GM06990 (cell line): ENCODE measurements around the gene SERTM1.

Source experiments
- DNase-seq: peaks from one replicate; pipeline ENCODE4 v3.0.0-alpha.2; 2011; ENCODE audit not compliant: insufficient read length; ENCODE audit errors: extremely low read depth
- H3K27me3 ChIP-seq: replicated peaks from 2 replicates; pipeline ENCODE4 v1.6.0; 2011; ENCODE audit warnings: low read length; ENCODE audit not compliant: control insufficient read depth, insufficient read depth
- H3K36me3 ChIP-seq: 2 replicates; pipeline ENCODE4 v1.5.1; 2011; ENCODE audit warnings: low read length; ENCODE audit not compliant: control insufficient read depth, insufficient read depth
- H3K4me3 ChIP-seq: replicated peaks from 2 replicates; pipeline ENCODE4 v1.5.1; 2011; ENCODE audit warnings: low read depth, mild to moderate bottlenecking, control low read depth, low read length
- TF ChIP-seq, protein P1 (sequence below): IDR thresholded peaks from 2 replicates; pipeline ENCODE4 v1.5.1; 2011; ENCODE audit warnings: low read length, control low read depth, mild to moderate bottlenecking, inconsistent platforms; ENCODE audit not compliant: insufficient read depth, poor library complexity, severe bottlenecking

Gene SERTM1

DNA sequence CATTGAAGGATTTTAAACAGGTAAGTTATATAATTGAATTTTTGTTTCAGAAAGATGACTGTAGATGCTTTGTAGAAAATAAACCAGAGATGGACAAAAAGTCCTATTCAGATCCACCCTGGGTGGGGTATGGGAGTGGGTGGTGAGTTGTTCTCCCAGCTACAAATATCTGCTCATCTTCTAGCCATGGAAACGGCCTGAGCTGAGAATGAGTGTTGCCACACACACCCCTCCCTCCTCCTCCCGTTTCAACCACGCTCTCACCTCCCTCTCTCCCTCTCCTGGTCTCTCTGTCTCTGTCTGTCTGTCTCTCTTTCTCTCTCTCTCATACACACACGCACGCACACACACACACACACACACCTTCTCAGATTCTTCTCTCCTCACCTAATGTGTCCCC, 26.4 kb downstream of the SERTM1 start:
- no peak for DNase-seq
- TF ChIP-seq, protein P1, sequence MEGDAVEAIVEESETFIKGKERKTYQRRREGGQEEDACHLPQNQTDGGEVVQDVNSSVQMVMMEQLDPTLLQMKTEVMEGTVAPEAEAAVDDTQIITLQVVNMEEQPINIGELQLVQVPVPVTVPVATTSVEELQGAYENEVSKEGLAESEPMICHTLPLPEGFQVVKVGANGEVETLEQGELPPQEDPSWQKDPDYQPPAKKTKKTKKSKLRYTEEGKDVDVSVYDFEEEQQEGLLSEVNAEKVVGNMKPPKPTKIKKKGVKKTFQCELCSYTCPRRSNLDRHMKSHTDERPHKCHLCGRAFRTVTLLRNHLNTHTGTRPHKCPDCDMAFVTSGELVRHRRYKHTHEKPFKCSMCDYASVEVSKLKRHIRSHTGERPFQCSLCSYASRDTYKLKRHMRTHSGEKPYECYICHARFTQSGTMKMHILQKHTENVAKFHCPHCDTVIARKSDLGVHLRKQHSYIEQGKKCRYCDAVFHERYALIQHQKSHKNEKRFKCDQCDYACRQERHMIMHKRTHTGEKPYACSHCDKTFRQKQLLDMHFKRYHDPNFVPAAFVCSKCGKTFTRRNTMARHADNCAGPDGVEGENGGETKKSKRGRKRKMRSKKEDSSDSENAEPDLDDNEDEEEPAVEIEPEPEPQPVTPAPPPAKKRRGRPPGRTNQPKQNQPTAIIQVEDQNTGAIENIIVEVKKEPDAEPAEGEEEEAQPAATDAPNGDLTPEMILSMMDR = no peak
- H3K4me3 ChIP-seq = no peak overlapping the region

DNA sequence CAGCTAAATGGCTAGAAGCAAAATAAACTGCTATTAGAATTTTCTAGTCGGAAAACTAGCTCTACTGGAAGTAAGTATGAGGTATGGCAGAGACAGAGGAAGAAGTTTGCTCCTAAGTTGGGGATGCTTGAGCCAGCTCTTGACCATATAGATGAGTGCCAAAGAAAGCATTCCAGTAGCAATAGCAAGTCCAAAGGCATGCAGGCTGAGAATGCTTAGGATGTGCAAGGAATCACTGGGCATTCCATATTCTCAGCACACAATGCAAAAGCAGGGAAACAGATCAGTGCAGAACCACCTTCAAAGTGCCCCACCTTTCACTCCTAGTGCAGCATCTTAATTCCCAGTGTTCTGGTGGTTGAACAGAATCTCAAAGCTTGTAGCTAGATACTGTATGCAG, 32.9 kb downstream of the SERTM1 start:
- H3K4me3 ChIP-seq = no peak overlapping the region
- TF ChIP-seq, protein P1 = no peak
- H3K36me3 ChIP-seq = no peaks in the 10 kb centered on the region
- DNase-seq = no peak
- H3K27me3 ChIP-seq = no peaks in the 10 kb centered on the region

More for the DNA sequence above, 26.4 kb downstream of the SERTM1 start:
- H3K27me3 ChIP-seq = no peaks in the 10 kb centered on the region
- no peaks in the 10 kb centered on the region for H3K36me3 ChIP-seq

DNA sequence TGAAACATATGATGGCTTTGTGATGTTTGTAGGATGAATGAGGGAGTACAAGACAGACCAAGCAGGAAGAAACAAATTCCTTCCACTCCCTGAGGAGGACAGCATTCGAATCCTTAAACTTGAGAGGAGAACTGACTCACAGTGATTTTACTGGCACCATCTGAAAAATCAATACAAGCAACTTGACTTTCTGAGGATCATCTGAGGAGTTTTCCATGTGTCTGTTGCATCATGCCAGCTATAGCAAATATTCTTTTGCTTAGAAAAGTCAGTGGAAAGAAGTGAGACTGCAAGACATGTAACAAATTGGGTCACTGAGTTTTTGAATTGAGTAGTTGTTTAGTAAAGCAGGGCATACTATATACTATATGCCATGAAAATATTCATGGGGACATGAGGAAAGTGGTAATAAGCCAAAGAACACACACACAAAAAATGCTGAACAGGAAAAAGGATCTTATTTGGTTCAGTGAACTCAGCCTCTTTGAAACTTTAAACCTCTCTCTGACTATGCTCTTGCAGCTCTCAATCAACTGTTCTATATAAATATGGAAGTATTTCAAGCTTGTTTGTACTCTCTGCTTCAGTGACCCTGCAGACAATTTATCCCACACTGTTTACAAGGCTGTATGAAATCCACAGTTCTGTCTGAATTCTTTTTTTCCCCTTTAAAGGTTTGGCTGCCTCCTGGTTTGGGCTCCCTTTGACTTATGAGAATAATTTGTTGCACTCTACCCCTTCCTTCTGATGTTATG, 35.5 kb downstream of the SERTM1 start:
- TF ChIP-seq, protein P1 = no peak
- no peak for DNase-seq

DNA sequence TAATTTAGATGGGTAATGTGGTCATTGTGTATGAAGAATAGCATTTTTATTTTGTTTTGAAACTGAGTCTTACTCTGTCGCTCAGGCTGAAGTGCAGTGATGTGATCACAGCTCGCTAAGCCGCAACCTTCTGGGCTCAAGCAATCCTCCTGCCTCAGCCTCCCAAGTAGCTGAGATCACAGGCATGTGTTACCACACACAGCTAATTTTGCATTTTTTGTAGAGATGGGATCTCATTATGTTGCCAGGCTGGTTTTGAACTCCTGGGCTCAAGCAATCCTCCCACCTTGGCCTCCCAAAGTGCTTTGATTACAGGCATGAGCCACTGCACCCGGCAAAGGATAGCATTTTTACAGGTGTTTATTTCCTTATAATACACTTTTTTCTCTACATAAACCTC, 36.6 kb downstream of the SERTM1 start:
- TF ChIP-seq, protein P1 = no peak

More for the DNA sequence above, 35.5 kb downstream of the SERTM1 start:
- Histone ChIP-seq H3K27me3 (no peaks in the 10 kb centered on the region), H3K4me3 (no peak overlapping the region), H3K36me3 (no peaks in the 10 kb centered on the region)

DNA sequence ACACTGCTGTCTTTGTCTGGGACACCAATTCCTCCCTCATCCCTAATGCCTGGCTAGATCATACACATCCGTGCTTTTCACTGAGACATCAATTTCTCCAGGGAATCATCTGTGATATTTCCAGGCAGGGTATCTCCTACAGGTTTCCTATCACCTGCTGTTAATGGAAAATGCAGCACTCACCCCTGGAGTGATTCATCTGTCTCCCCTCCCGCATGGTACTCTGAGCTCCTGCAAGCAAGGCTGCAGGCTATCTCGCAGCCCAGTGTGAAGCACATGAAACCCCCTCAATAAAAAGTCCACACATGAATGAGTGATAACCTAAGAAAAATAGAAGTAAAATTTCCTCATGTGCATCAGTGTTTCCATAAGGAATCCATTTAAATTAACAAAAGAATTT, 38.5 kb downstream of the SERTM1 start:
- H3K27me3 ChIP-seq = no peaks in the 10 kb centered on the region
- TF ChIP-seq, protein P1 = no peak
- no peaks in the 10 kb centered on the region for H3K36me3 ChIP-seq
- no peak overlapping the region for H3K4me3 ChIP-seq
- no peak for DNase-seq

More for the DNA sequence above, 36.6 kb downstream of the SERTM1 start:
- DNase-seq = no peak
- no peaks in the 10 kb centered on the region for H3K27me3 ChIP-seq
- no peak overlapping the region for H3K4me3 ChIP-seq
- no peaks in the 10 kb centered on the region for H3K36me3 ChIP-seq
